HG03095 (cell line): ENCODE measurements around the gene AFF3.
"Not testable (repeated sequence)": the region's sequence is repeated elsewhere in the genome, so short reads cannot be mapped to it uniquely, and the experiment has no call there.

Experiments used
- ATAC-seq: cut with Tn5 transposase; IDR thresholded peaks from one replicate; pipeline ENCODE4 v1.9.1; 2021; ENCODE audit warnings: moderate library complexity; ENCODE audit not compliant: unreplicated experiment

Gene AFF3

GRCh38 chr2:100108648-100109020 lies 33.8 kb downstream of the AFF3 start:
- ATAC-seq, result not testable (repeated sequence)

- ATAC-seq, result no peak
Measured at GRCh38 chr2:100107906-100108647, 34.3 kb downstream of the AFF3 start.

GRCh38 chr2:100107440-100107839 lies 35.0 kb downstream of the AFF3 start:
- ATAC-seq, result no peak

- no peak for ATAC-seq
Measured at GRCh38 chr2:100106460-100106859, 35.9 kb downstream of the AFF3 start.

GRCh38 chr2:100105678-100106054 lies 36.7 kb downstream of the AFF3 start:
- no peak for ATAC-seq

- ATAC-seq, result no peak
Measured at GRCh38 chr2:100104718-100105677, 37.4 kb downstream of the AFF3 start.

- ATAC-seq, result not testable (repeated sequence)
Measured at GRCh38 chr2:100104265-100104664, 38.1 kb downstream of the AFF3 start.

- ATAC-seq, result not testable (repeated sequence)
Measured at GRCh38 chr2:100103527-100104252, 38.7 kb downstream of the AFF3 start.

GRCh38 chr2:100102466-100103180 lies 39.8 kb downstream of the AFF3 start:
- not testable (repeated sequence) for ATAC-seq

- not testable (repeated sequence) for ATAC-seq
Measured at GRCh38 chr2:100098855-100099254, 43.5 kb downstream of the AFF3 start.

- not testable (repeated sequence) for ATAC-seq
Measured at GRCh38 chr2:100097611-100098294, 44.6 kb downstream of the AFF3 start.

- ATAC-seq, result not testable (repeated sequence)
Measured at GRCh38 chr2:100095845-100096244, 46.5 kb downstream of the AFF3 start.

- ATAC-seq, result not testable (repeated sequence)
Measured at GRCh38 chr2:100091807-100092206, 50.6 kb downstream of the AFF3 start.

- ATAC-seq, result not testable (repeated sequence)
Measured at GRCh38 chr2:100085744-100086143, 56.6 kb downstream of the AFF3 start.

GRCh38 chr2:100083421-100084216 lies 58.8 kb downstream of the AFF3 start:
- ATAC-seq, result not testable (repeated sequence)

GRCh38 chr2:100082302-100082978 lies 60.0 kb downstream of the AFF3 start:
- not testable (repeated sequence) for ATAC-seq

GRCh38 chr2:100077935-100078334 lies 64.5 kb downstream of the AFF3 start:
- ATAC-seq, result no peak

- ATAC-seq, result no peak
Measured at GRCh38 chr2:100077456-100077855, 64.9 kb downstream of the AFF3 start.

- ATAC-seq, result no peak
Measured at GRCh38 chr2:100075532-100075931, 66.9 kb downstream of the AFF3 start.
